HG03460 (cell line): ENCODE data around the gene SLC1A2.

ENCODE experiments used
- ATAC-seq: cut with Tn5 transposase; IDR thresholded peaks from one replicate; pipeline ENCODE4 v1.9.1; 2021; ENCODE audit not compliant: unreplicated experiment

SLC1A2 gene

DNA sequence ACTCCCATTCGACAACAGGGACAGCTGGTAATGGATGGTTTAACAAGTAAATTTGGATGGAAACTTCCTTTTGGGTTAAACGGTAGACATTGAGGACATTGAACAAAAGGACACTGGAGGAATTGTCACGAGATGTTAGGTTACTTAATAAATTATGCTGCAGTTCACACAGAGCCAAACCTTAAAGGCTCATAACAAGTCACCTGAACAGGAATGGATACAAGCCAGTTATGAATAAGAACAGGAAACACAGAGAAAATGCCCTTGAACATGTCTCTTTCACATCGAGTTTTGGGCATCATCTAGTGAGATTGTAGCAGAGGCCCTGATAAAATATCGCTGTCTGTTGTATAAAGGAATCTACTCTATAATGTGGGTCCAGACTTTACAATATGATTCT is 214.7 kb downstream of the SLC1A2 start:
- no peak for ATAC-seq
